NCI-H1436 (cell line): ENCODE data around the gene GPX3.

ENCODE experiments used
- DNase-seq: peaks from one replicate; lab custom pipeline; 2025; lab: John Stamatoyannopoulos, UW

GPX3 gene

DNA sequence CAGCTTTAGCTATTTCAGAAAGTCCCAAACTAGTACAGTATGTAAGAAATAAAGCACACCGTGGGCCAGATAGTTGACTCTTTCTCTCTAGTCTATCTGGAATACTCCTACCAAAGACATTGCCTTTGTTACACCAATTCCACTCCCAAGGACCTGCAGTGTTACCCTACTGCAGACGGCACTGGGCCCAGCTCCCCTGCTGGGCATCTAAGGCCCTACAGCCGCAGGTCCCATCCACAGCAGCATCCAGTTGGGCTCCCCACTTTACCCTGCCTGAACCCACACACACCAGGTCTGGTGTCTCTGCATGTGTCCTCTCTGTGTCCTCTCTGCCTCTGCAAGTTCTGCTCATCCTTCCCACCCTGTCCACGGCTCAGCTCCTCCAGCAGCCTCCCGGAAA, 37.9 kb downstream of the GPX3 start:
- no peak for DNase-seq

DNA sequence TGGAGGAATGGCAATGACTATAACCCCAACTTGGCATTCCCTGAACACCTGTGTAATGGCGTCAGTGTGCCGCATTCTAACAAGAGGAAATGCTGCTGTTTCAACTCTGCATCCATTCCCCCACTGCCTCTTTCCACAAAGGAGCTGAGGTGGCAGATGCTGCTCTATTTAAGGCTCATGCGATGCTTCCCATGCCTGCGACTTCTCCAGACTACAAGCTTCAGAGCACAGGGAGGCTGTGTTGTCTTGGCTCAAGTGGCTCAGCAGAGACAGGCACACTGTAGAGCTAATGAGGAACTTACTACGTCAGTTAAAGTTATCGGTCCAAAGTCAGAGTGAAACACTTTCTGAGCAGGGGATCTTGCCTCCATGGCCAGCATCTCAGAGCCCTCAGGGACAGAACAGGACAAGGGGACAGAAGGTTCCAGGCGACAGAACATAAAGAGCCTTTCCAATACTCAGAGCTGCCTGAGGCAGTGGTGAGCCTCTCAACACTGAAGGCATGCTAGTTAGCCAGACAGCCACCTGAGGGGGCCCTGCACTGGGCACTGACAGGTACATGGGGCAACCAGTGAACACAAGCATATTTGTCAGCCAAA, 38.6 kb downstream of the GPX3 start:
- no peak for DNase-seq

GRCh38 chr5:151060742-151061141, 40.4 kb downstream of the GPX3 start:
- DNase-seq = no peak

GRCh38 chr5:151062405-151063141, 42.2 kb downstream of the GPX3 start:
- no peak for DNase-seq

DNA sequence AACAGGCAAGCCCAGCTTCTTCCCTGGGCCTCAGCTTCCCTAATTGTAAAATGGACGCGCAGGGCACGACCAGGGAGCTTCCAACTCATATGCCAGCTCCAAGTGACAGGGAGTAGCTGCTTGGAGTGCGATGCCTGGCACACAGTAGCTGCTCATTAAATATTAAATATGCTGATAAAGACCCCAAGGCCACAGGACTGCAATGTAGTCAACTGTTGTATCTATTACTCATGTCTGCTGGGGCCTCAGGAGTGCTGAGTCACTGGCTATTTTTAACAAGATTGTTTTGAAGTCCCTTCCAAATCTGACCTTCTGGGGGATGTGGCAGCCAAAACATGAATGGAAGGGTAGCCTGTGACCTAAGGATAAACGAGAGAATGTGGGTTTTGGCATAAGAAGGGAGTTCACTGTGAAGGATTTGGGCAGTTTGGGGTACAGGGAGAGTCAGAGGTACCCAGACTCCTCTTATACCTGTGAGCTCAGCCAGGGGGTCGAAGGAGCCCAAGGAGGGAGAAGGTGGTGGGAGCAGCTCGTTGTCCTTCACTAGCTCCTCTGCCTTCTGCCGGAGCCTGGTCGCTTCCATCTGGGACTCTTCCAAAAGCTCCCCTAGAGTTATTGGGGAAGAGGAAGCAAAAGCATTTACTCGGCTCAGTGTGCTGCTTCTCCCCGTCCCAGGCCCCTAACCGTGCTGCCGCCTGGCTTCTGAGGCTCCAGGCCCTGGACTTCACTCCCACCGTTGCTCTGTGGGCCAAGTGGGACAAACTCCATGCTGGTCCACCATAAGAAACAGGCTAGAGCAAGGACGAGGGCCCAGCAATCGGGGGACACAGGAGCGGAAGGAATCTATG, 43.0 kb downstream of the GPX3 start:
- DNase-seq = no peak

GRCh38 chr5:151064916-151065499, 44.6 kb downstream of the GPX3 start:
- DNase-seq = no peak

DNA sequence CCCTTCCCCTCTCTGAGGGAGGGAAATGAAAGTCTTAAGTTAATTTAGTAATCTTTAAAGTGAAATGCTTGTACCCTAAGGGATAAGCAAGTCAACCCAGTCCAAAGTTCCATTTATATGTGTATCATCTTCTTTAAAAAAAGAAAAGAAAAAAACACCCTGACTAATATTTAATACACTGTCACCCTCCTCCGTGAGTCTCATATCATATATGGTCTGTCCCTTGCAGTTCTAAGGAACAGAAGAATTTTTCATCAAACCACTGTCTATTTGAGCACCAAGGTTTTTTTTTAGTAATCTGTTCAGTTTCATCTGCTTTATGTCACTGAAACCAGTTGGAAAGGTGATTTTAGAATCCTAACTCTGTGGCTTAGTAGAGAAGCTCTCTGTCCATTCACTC, 45.2 kb downstream of the GPX3 start:
- DNase-seq = no peak

DNA sequence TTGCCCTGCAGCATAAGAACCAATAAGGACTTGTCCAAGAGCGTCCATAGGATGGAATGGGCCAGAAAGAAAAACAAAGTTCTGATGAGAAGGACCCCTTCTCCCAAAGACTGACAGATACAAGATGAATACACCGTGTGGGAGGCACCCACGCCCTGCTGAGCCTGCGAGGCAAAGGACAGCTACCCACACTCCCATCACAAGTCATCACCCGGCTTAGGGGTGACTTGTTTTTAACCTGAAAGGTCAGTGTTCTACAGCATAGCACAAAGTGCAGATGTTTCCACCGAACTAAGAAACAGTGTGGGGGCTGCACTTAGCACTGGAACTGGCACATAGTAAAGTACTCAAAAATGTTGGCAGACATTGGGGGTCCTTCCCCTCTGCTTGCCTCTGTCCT, 46.5 kb downstream of the GPX3 start:
- no peak for DNase-seq

- DNase-seq = no peak
Observed at GRCh38 chr5:151067632-151068432, 47.4 kb downstream of the GPX3 start.

DNA sequence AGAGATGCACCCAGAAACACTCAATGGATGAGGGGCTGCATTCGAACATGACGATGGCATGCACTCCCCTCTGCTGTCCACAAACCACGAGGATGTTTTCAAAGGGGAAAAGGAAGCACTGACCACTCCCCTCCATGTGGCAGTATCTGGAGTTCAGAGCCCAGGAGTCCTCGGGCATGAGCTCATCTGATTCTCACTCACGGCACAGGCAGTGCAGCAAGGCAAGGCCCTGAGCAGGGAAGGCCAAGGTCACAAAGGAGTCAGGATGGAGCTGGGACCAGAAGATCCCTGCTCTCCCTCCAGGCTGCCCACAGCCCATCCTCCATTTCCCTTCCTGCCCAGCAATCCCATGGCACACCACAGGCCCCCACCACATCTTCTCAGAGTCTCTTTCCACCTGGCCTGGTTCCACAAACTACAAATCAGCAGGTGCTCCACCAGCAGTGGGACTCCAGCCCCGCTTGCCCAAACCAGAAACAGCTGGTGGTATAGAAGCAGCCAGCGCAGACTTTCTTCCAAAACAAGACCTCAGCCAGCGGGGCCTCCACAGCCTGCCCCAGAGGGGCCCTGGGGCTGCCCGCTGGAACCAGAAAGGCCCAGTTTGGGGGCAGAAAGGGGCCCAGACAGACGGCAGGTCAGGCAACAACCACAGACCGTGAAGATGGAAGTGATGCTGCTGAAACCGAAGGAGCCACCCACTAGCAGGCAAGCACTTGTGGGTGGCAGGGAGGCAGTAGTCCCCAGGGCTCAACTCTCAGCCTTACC, 48.2 kb downstream of the GPX3 start:
- no peak for DNase-seq

GRCh38 chr5:151070449-151070848, 50.1 kb downstream of the GPX3 start:
- no peak for DNase-seq

DNA sequence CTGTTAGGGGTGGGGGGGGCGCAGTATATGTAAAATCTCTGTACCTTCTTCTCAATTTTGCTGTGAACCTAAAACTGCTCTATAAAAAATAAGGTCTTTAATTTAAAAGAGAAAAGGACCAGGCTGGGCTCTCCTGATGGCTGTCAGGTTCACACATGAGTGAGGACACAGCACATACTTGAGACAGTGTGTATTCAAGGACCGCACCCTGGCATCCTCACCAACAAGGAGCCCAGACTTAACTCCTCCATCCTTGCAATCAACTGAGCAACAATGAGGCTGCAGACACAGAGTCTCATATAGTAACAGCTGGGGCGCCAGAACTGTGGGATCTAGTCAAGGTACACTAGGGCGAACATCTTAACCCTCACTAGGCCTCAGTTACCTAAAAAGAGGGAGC, 50.6 kb downstream of the GPX3 start:
- no peak for DNase-seq

- DNase-seq = no peak
Observed at GRCh38 chr5:151071848-151072629, 51.6 kb downstream of the GPX3 start.

DNA sequence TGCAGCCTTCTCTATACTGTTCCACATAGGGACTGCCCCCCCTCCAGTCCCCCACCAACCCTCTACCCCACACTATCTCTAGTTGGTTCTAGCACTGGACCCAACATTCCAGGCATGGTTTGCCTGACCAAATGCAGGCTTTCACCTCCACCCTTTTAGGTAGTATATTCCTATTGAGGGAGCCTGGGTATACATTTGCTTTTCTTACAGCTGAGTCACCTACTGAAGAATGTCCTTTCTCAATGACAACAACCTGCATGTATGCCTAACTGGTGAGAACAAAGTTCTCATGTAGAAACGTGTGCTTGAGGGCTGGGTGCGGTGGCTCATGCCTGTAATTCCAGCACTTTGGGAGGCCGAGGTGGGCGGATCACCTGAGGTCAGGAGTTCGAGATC, 52.2 kb downstream of the GPX3 start:
- no peak for DNase-seq

- no peak for DNase-seq
Observed at GRCh38 chr5:151073280-151073679, 52.9 kb downstream of the GPX3 start.

DNA sequence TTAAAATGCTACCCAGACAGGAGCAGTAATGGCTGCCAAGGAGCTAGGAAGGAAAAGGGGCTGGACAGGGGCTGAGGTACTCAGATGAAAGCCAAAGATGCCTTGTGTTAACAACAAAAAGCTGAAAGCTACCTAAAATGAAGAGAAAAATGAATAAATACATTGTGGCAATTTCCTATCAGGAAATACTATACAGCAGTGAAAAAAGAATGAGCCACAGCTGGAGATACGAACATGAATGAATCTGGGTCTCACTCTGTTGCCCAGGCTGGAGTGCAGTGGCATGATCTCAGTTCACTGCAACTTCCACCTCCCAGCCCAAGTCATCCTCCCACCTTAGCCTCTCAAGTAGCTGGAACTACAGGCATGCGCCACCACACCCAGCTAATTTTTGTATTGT, 54.2 kb downstream of the GPX3 start:
- no peak for DNase-seq

- no peak for DNase-seq
Observed at GRCh38 chr5:151075698-151076331, 55.4 kb downstream of the GPX3 start.

- no peak for DNase-seq
Observed at GRCh38 chr5:151076616-151077015, 56.2 kb downstream of the GPX3 start.

DNA sequence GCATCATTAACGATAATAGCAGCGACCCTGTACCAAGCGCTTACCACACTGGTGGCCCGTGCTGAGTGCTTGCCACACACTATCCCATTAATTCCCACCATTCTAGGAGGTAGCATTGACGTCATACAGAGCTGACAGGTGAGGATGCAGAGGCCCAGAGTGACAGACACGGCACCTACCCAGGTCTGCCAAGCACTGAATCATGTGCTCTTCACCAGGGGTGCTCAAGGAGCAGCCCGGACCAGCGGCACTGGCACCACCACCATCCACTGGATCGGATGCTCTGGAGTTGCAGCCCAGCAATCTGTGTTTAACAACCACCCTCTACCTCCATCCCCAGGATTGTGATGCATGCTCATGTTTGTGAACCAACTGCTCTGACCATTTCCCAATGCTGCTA, 57.0 kb downstream of the GPX3 start:
- DNase-seq = no peak

- no peak for DNase-seq
Observed at GRCh38 chr5:151077967-151078366, 57.6 kb downstream of the GPX3 start.
